RCC 7860 (cell line): ENCODE results near the gene DNA2.
"Not testable (repeated sequence)": the region's sequence is repeated elsewhere in the genome, so short reads cannot be mapped to it uniquely, and the experiment has no call there.

ENCODE experiments used
- DNase-seq: peaks from one replicate; pipeline ENCODE4 v3.0.0-alpha.2; 2015; ENCODE audit warnings: low spot score
- FAIRE-seq: peaks from 2 replicates; lab custom pipeline; 2012; peaks lifted over from hg19 to GRCh38; lab: Jason Lieb, UNC

The DNA2 gene

DNA sequence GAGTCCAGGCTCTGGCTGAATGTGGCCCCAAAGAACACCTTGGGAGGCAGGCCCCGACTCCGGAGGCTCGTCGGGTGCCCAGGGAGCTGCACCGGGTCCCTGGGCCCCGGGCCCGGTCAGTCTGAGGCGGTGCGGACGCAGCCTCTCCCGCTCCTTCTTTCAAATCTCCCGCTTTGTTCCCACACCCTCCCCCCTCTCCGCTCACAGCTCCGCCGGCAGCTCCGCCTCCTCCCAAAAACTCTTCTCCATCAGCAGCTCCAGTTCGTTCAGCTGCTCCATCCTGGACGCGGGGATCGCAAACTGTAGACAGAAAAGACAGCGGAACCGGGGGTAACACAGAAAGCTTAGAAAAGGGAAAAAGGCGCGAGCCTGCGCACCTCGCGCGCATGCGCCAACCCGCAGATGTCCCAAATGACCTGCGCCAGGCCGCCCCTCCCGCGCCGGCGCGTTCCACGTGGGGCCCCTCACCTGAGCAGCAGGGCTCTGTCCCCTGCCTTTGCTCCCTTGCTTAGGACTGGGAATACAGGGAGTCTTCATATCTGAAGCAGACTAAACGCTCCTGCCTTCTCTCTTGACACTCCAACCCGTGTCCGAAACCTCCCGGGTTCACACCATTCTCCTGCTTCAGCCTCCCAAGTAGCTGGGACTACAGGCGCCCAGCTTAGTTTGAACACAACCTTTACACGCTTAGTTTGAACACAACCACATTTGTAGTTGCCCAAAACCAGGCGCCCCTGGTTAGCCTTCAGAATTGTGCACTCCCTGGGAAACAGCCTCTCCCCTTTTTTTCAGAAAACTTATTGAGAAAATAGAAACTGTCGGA, at the start of gene DNA2:
Gene DNA2, minus strand, starts transcription at position 388 of the 823 bp plus-strand sequence. Its CDS starts 109 bp downstream, at position 279.
- DNase-seq: peak; percentile 67
- FAIRE-seq: no peak

DNA sequence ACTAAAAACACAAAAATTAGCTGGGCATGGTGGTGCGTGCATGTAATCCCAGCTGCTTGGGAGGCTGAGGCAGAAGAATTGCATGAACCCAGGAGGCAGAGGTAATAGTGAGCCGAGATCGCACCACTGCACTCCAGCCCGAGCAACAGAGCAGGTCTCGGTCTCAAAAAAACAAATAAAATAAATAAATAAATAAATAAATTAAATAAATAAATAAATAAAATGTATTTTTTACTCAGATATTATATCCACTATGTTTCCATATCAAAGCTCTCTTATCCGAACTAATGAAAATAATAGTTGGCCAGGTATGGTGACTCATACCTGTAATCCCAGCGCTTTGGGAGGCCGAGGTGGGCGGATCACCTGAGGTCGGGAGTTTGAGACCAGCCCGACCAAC, 46.8 kb upstream of the DNA2 start:
- DNase-seq, FAIRE-seq: not testable (repeated sequence)

GRCh38 chr10:68517188-68517587, 45.4 kb upstream of the DNA2 start:
- FAIRE-seq (no peak), DNase-seq (no peak)

DNA sequence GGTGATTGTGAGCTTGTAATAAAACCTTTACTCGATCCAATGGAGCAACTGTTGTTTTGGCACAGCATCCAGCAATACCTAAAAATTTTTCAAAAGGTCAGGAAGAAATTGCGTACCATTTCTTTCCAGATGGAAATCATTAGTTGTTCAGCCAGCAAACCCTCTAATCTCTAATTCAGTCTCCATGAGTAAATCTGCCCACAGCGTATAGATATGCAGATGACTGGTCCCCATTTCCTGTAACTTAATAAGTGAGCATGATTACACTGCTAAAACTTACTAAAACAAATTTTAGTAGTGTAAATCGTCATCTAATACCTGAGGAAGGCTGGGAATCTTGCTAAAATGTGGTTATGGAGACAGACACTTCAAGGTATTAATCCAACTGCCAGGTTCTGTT, 45.0 kb upstream of the DNA2 start:
- DNase-seq: no peak
- FAIRE-seq: no peak

DNA sequence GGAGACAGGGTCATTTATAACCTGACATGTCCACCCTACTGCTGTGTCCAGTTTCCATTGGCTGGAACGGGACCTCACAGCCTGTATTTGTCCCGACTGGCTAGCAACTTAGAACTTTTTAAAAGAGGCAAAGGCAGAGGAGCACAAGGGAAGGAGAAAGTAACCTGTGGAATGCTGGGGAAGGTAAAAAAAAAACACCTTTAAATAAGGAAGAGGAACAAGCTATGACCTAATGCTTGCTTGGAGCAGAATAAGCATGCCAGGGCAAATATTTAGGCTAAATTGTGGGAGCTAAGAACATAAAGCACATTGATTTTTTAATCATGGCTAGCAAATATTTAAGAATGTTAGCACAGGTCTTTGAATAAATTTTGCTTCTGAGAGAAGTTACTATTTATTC, 44.4 kb upstream of the DNA2 start:
- FAIRE-seq: not testable (repeated sequence)

GRCh38 chr10:68508090-68508489, 36.3 kb upstream of the DNA2 start:
- DNase-seq: no peak
- no peak for FAIRE-seq

More for the DNA sequence above, 44.4 kb upstream of the DNA2 start:
- DNase-seq: not testable (repeated sequence)

DNA sequence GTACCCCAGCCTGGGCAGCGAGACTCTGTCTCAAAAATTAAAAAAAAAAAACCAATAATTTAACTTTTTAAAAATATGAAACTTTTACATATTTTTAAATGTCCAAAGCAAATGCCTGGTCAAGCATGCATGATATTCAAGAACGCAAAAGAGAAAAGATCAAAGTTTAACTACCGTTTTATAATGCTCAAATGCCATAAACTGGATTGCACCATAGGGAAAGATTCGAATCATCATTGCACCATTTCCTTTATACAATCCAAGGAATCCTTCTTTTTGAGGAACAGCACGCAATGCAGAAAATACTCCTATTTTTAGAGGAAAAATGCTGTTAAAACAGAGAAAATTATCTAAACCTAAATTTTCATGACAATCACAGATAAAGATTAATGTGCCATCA, 34.6 kb upstream of the DNA2 start:
- FAIRE-seq (no peak), DNase-seq (no peak)

GRCh38 chr10:68502846-68503245, 31.1 kb upstream of the DNA2 start:
- no peak for DNase-seq
- no peak for FAIRE-seq

DNA sequence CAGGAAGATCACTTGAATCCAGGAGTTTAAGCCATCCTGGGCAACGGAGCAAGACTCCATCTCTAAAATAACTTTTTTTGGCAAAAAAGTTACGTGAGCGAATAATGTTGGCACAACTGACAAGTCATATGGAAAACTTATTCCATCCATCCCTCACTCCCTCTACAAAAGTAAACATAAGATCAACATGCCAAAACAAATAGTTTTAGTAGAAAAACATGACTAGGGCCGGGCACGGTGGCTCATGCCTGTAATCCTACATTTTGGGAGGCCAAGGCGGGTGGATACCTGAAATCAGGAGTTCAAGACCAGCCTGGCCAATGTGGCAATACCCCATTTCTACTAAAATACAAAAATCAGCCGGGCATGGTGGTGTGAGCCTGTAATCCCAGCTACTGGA, 29.9 kb upstream of the DNA2 start:
- DNase-seq: no peak
- FAIRE-seq: no peak

- DNase-seq (no peak), FAIRE-seq (no peak)
These were observed 27.8 kb upstream of the DNA2 start for GRCh38 chr10:68499544-68499943.

- DNase-seq (no peak), FAIRE-seq (no peak)
These were observed 24.3 kb upstream of the DNA2 start for GRCh38 chr10:68496072-68496471.

- FAIRE-seq (no peak), DNase-seq (no peak)
These were observed 20.3 kb upstream of the DNA2 start for GRCh38 chr10:68492118-68492517.

DNA sequence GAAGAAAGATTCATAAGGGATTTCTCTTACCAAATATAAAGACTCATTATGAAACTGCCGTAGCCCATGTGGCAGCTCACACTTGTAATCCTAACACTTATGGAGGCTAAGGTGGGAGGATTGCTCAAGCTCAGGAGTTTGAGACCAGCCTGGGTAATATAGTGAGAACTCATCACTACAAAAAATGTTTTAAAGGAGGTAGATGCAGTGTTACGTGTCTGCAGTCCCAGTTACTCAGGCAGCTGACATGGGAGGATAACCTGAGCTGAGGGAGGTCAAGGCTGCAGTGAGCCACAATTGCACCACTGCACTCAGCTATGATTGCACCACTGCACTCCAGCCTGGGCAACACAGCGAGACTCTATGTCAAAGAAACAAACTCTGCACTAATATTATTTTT, 18.1 kb upstream of the DNA2 start:
- no peak for DNase-seq

GRCh38 chr10:68474021-68474420, 2.2 kb upstream of the DNA2 start:
- no peak for DNase-seq
- FAIRE-seq: no peak

More for the DNA sequence above, 18.1 kb upstream of the DNA2 start:
- FAIRE-seq: no peak

GRCh38 chr10:68471063-68471585, 649 bp downstream of the DNA2 start:
- no peak for FAIRE-seq
- no peak for DNase-seq

DNA sequence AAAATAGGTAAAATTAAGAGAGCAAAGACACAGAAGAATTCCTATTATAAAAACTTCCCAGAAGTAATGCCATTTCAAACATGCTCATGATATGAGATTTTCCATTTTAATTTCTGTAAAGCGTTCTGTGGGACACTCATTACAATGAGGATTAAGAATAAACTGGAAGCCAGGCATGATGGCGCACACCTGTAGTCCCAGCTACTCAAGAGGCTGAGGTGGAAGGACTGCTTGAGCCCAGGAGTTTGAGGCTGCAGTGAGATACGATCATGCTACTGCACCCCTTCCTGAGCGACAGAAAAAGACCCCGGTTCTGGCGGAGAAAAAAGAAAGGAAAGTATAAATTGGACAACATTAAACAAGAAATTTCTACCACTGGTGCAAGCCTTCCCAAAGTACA, 1.5 kb downstream of the DNA2 start:
- no peak for DNase-seq
- FAIRE-seq: no peak

DNA sequence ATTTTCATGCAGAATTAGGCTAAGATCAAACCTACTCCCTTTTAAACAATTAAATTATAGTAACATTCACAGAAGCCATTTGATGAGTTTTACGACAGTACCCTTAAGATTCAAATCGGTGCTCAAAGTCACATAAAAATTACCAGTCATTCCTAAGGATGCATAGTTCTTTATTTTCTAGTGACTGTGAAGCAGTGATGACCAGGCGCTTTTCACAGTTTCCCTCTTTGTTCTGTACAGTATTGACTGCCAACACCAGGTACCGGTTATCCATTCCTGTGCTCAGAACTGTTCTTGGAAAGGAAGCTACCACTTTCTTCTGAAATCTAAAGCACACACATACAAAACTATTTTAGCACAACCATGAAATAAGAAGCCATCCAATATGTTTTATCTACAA, 1.9 kb downstream of the DNA2 start:
- DNase-seq: no peak

GRCh38 chr10:68464729-68465128, 7.0 kb downstream of the DNA2 start:
- FAIRE-seq, DNase-seq: not testable (repeated sequence)

More for the DNA sequence above, 1.9 kb downstream of the DNA2 start:
- FAIRE-seq: no peak

DNA sequence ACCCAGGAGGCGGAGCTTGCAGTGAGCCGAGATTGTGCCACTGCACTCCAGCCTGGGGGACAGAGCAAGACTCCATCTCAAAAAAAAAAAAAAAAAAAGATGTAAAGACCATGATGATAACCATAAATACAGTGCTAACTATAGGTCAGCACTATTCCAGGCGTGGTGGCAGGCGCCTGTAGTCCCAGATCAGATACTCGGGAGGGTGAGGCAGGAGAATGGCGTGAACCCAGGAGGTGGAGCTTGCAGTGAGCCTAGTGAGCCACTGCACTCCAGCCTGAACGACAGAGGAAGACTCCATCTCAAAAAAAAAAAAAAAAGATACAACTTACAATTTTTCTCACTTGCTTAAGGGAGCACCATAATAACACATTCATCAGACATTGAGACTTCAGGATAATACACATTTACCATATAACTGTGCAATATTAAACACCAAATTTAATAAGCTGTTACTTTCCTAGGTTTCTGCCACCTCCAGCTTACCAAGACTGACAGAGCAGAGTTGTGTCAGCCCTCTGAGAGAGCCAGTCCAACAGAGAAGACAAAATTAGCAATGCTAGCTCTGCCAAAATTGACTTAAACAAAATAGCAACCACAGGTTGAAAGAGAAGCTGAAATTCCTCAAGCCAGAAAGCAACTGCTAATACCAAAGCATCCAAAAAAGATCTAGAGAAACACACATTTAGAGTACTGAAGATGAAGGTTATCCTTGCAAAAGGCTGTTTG, 8.2 kb downstream of the DNA2 start:
- FAIRE-seq (no peak), DNase-seq (no peak)

GRCh38 chr10:68462536-68462935, 9.2 kb downstream of the DNA2 start:
- no peak for DNase-seq
- no peak for FAIRE-seq

GRCh38 chr10:68461032-68461431, 10.7 kb downstream of the DNA2 start:
- no peak for FAIRE-seq
- DNase-seq: no peak

- DNase-seq: peak; percentile 39
- FAIRE-seq: not testable (repeated sequence)
These were observed 22.1 kb downstream of the DNA2 start for GRCh38 chr10:68449698-68450097.
